ENCODE results near the gene RNU5B-1.

DNA sequence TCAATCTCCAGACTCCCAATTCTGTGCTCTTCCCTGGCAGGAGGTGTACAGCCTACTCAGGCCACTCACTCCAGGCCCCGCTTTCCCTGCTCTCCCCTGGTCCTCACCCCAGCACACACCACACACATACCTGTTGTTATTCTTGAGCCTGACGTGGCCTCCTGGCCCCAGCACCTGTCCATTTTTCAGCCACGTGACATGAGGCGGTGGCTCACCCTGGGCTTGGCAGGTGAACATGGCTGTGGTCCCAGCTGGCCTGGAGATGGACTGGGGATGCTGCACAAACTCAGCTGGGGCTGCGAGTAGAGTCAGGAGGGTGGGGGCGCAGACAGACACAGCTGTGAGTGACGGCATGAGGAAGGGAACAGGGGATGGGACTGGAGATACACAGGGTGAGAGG, 27.3 kb downstream of the RNU5B-1 start:
- TF ChIP-seq CTCF (IDR thresholded peaks at IDR 0.05) (no peak), FOSL2 (IDR thresholded peaks at IDR 0.05) (no peak), FOSL2 (CRISPR knock-in tag; IDR thresholded peaks at IDR 0.05) (no peak)
- TF ChIP-seq, protein P1, sequence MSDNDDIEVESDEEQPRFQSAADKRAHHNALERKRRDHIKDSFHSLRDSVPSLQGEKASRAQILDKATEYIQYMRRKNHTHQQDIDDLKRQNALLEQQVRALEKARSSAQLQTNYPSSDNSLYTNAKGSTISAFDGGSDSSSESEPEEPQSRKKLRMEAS (IDR thresholded peaks at IDR 0.05) = no peak
- TF ChIP-seq, protein P2, sequence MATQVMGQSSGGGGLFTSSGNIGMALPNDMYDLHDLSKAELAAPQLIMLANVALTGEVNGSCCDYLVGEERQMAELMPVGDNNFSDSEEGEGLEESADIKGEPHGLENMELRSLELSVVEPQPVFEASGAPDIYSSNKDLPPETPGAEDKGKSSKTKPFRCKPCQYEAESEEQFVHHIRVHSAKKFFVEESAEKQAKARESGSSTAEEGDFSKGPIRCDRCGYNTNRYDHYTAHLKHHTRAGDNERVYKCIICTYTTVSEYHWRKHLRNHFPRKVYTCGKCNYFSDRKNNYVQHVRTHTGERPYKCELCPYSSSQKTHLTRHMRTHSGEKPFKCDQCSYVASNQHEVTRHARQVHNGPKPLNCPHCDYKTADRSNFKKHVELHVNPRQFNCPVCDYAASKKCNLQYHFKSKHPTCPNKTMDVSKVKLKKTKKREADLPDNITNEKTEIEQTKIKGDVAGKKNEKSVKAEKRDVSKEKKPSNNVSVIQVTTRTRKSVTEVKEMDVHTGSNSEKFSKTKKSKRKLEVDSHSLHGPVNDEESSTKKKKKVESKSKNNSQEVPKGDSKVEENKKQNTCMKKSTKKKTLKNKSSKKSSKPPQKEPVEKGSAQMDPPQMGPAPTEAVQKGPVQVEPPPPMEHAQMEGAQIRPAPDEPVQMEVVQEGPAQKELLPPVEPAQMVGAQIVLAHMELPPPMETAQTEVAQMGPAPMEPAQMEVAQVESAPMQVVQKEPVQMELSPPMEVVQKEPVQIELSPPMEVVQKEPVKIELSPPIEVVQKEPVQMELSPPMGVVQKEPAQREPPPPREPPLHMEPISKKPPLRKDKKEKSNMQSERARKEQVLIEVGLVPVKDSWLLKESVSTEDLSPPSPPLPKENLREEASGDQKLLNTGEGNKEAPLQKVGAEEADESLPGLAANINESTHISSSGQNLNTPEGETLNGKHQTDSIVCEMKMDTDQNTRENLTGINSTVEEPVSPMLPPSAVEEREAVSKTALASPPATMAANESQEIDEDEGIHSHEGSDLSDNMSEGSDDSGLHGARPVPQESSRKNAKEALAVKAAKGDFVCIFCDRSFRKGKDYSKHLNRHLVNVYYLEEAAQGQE (IDR thresholded peaks at IDR 0.05) = no peak
